Measurements from ENCODE around the gene EXOSC3.

Gene EXOSC3

DNA sequence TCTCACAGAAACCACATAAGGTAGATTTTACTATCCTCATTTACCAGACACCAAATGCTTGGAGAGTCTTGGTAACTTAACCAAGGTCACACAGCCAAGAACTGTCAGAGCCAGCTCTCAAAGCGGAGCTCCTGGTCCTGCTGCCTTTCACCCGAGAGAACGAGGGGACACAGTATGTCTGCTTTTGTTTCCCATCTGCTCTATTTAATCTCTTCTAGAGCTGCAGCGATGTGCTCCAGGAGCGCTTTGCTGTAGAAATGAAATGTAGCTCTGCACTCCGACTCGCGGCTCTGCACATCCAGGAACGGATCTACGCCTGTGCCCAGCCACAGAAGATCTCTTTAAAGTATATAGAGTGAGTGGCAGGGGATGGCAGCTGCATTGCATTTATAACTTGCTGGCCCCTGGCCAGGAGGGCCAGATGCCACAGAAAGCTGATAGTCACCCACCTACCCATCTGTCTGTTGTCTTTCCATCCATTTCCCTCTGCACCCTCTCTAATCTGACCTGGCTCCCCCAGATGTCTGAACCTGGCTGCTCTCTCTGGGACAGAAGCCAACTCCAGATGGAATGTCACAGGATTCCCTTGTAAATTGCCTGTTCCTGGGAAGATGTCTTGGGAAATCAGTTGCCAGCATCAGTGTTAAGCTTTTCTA lies 52.6 kb downstream of the EXOSC3 start:
- no peak for DNase-seq
- TF ChIP-seq GATA1 (IDR thresholded peaks at IDR 0.05; ENCODE audit: low read depth, low read length) (no peak), POLR2A (IDR thresholded peaks at IDR 0.05; ENCODE audit: low read length) (no peak)

DNA sequence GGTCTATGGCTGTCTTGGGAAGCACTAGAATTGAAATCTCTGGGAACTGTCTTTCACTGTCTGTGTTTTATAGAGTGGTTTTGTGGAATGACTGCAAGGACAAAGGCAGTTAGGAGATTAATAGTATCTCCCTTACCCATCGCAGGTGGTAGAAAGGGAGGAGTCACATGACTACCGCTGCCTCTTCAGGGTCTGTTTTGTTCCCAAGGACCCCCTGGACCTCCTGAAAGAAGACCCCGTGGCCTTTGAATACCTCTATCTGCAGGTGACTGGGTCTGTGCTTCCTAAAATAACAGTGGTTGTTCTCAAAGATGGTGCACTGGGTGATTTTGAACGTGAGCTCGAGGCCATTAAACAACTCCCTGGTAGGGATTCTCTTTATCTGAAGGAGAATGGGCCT lies 54.0 kb downstream of the EXOSC3 start:
- TF ChIP-seq POLR2A (IDR thresholded peaks at IDR 0.05; ENCODE audit: low read length) (no peak), GATA1 (IDR thresholded peaks at IDR 0.05; ENCODE audit: low read depth, low read length) (no peak)
- no peak for DNase-seq

- TF ChIP-seq GATA1 (IDR thresholded peaks at IDR 0.05; ENCODE audit: low read depth, low read length) (no peak), POLR2A (IDR thresholded peaks at IDR 0.05; ENCODE audit: low read length) (no peak)
- no peak for DNase-seq
Measured at GRCh38 chr9:37730256-37730655, 54.6 kb downstream of the EXOSC3 start.

Data from erythroblast (primary cell).